ENCODE data around the gene CCL25. TPM values are rescaled to one million over a fixed set of nuclear protein-coding genes. Genes with fewer than 3 reads are reported as not detected.

Gene CCL25
- total and polyA plus RNA-seq, 10 donors, result 0.42 to 1.2 (median 0.66) TPM; not detected in 4

- Histone ChIP-seq H3K4me1 (peaks cover 0 to 13% (median 9%) of the 10 kb centered on the region in 6 donors), H3K4me3 (no peak overlapping the region), H3K27ac (no peak overlapping the region), H3K9me3 (no peaks in the 10 kb centered on the region), H3K27me3 (replicated peaks in 1 of 7) (no peaks in the 10 kb centered on the region), H3K36me3 (no peaks in the 10 kb centered on the region)
- intact Hi-C loops (cut with DNase I; ENCODE audit: low total_unique reads), result no loop called here
- no peak for DNase-seq
- no peak for TF ChIP-seq POLR2A (IDR thresholded peaks at IDR 0.05)
- no peak for TF ChIP-seq POLR2AphosphoS5 (IDR thresholded peaks at IDR 0.05)
- TF ChIP-seq CTCF (IDR thresholded peaks at IDR 0.05 in 8 of 11, conservative IDR thresholded peaks at IDR 0.05 in 3 of 11), result no peak
- 87 to 91% (median 89%) methylated on average over 4 of the region's 4 CpGs for WGBS, 5 donors
Observed at GRCh38 chr19:8056533-8056932, 4.0 kb downstream of the CCL25 start.

- no peak overlapping the region for H3K4me3 ChIP-seq
- intact Hi-C loops (cut with DNase I; ENCODE audit: low total_unique reads), result no loop called here
- TF ChIP-seq POLR2A (IDR thresholded peaks at IDR 0.05), result no peak
- TF ChIP-seq POLR2AphosphoS5 (IDR thresholded peaks at IDR 0.05), result no peak
- TF ChIP-seq CTCF (IDR thresholded peaks at IDR 0.05 in 8 of 11, conservative IDR thresholded peaks at IDR 0.05 in 3 of 11), result no peak
- no peaks in the 10 kb centered on the region for H3K9me3 ChIP-seq
- H3K27ac ChIP-seq, result no peak overlapping the region
- H3K36me3 ChIP-seq, result no peaks in the 10 kb centered on the region
- WGBS, 5 donors, result 72 to 89% (median 82%) methylated on average over 7 of the region's 7 CpGs
- no peak for DNase-seq
- H3K4me1 ChIP-seq, result peaks cover 0 to 1% (median 0%) of the 10 kb centered on the region in 6 donors
- no peaks in the 10 kb centered on the region for H3K27me3 ChIP-seq (replicated peaks in 1 of 7)
Observed at GRCh38 chr19:8057545-8058270, 5.1 kb downstream of the CCL25 start.

- H3K9me3 ChIP-seq, result peaks cover 5 to 19% (median 17%) of the 10 kb centered on the region in 8 donors
- no peak overlapping the region for H3K4me3 ChIP-seq
- no peak overlapping the region for H3K27ac ChIP-seq
- H3K4me1 ChIP-seq, result no peaks in the 10 kb centered on the region
- no peak for TF ChIP-seq POLR2A (IDR thresholded peaks at IDR 0.05)
- H3K27me3 ChIP-seq (replicated peaks in 1 of 7), result no peaks in the 10 kb centered on the region
- no peak for DNase-seq
- 64 to 75% (median 69%) methylated on average over 16 to 24 of the region's 24 CpGs for WGBS, 5 donors
- no peaks in the 10 kb centered on the region for H3K36me3 ChIP-seq
- intact Hi-C loops (cut with DNase I; ENCODE audit: low total_unique reads), result no loop called here
Observed at GRCh38 chr19:8064911-8065874, 12.6 kb downstream of the CCL25 start.

- H3K4me1 ChIP-seq, result no peaks in the 10 kb centered on the region
- TF ChIP-seq CTCF (IDR thresholded peaks at IDR 0.05 in 8 of 11, conservative IDR thresholded peaks at IDR 0.05 in 3 of 11), result no peak
- no peaks in the 10 kb centered on the region for H3K36me3 ChIP-seq
- H3K9me3 ChIP-seq, result peaks cover 5 to 26% (median 22%) of the 10 kb centered on the region in 8 donors
- no peak overlapping the region for H3K4me3 ChIP-seq
- 90 to 94% (median 92%) methylated on average over 9 to 20 of the region's 20 CpGs for WGBS, 5 donors
- no peaks in the 10 kb centered on the region for H3K27me3 ChIP-seq (replicated peaks in 1 of 7)
- DNase-seq, result no peak
- intact Hi-C loops (cut with DNase I; ENCODE audit: low total_unique reads), result no loop called here
- H3K27ac ChIP-seq, result no peak overlapping the region
Observed at GRCh38 chr19:8065875-8066261, 13.3 kb downstream of the CCL25 start.
